Embryonic facial prominence (tissue), 1 donor: ENCODE data around the gene KDM2B.
"Not testable (repeated sequence)": the region's sequence is repeated elsewhere in the genome, so short reads cannot be mapped to it uniquely, and the experiment has no call there.

Experiments used
- DNase-seq: peaks from one replicate; pipeline ENCODE4 v3.0.0-alpha.2; 2016; ENCODE audit errors: extremely low spot score

The KDM2B gene

DNA sequence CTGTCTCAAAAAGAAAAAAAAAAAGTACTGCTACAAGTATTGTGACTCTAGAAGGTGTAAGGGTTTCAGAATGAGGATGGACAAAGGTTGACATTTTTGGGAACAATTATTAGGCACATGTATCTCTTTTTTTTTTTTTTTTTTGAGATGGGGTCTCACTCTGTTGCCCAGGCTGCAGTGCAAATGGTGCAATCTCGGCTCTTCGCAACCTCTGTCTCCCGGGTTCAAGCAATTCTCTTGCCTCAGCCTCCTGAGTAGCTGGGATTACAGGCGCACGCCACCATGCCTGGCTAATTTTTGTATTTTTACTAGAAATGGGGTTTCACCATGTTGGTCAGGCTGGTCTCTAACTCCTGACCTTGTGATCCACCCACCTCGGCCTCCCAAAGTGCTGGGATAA, 195.9 kb downstream of the KDM2B start:
- DNase-seq = not testable (repeated sequence)

DNA sequence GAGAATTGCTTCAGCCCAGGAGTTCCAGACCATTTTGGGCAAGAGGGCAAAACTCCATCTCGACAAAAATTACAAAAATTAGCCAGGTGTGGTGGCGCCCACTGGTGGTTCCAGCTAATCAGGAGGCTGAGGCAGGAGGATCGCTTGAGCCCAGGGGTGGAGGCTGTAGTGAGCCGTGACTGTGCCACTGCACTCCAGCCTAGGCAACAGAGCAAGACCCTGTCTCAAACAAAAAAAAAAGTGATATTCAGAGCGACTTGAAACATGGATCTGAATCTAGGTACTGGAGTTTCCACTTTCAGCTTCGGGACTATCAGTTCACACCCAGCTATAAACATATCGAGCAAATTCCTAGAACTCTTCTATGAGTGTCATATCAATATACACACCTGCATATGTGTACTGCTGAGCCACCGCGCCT, 197.2 kb downstream of the KDM2B start:
- DNase-seq = no peak

GRCh38 chr12:121379945-121380344, 200.9 kb downstream of the KDM2B start:
- DNase-seq = no peak
